IPS-18a (cell line): ENCODE results near the gene CALM1.

Source experiments
- H3K27ac ChIP-seq: one replicate; pipeline ENCODE4 v1.5.1; 2013; ENCODE audit warnings: low read length
- H3K27me3 ChIP-seq: one replicate; pipeline ENCODE4 v1.6.1; 2013; ENCODE audit warnings: mild to moderate bottlenecking, low read length; ENCODE audit not compliant: control insufficient read depth, insufficient read depth
- H3K36me3 ChIP-seq: one replicate; pipeline ENCODE4 v1.6.1; 2013; ENCODE audit warnings: low read depth, low read length; ENCODE audit not compliant: control insufficient read depth
- H3K4me1 ChIP-seq: one replicate; pipeline ENCODE4 v1.6.1; 2013; ENCODE audit warnings: low read depth, low read length; ENCODE audit not compliant: control insufficient read depth
- H3K4me3 ChIP-seq: one replicate; pipeline ENCODE4 v1.5.1; 2013; ENCODE audit warnings: low read length
- H3K9ac ChIP-seq: one replicate; pipeline ENCODE4 v1.6.1; 2013; ENCODE audit warnings: mild to moderate bottlenecking, low read length, moderate library complexity
- H3K9me3 ChIP-seq: one replicate; pipeline ENCODE4 v1.6.1; 2013; ENCODE audit warnings: low read depth, low read length; ENCODE audit not compliant: control insufficient read depth

CALM1 gene

GRCh38 chr14:90419200-90419599 lies 22.4 kb downstream of the CALM1 start:
- Histone ChIP-seq H3K36me3 (no peaks in the 10 kb centered on the region), H3K4me1 (peaks cover under 1% of the 10 kb centered on the region), H3K27ac (no peak overlapping the region), H3K4me3 (no peak overlapping the region), H3K9me3 (no peaks in the 10 kb centered on the region), H3K9ac (no peak overlapping the region), H3K27me3 (no peaks in the 10 kb centered on the region)

GRCh38 chr14:90421001-90421631 lies 24.3 kb downstream of the CALM1 start:
- peaks cover 11% of the 10 kb centered on the region for H3K4me1 ChIP-seq
- H3K9ac ChIP-seq, result no peak overlapping the region

GRCh38 chr14:90421632-90422020 lies 24.8 kb downstream of the CALM1 start:
- H3K4me3 ChIP-seq, result no peak overlapping the region
- H3K36me3 ChIP-seq, result no peaks in the 10 kb centered on the region
- H3K27ac ChIP-seq, result no peak overlapping the region
- H3K27me3 ChIP-seq, result no peaks in the 10 kb centered on the region
- no peaks in the 10 kb centered on the region for H3K9me3 ChIP-seq
- peaks cover 11% of the 10 kb centered on the region for H3K4me1 ChIP-seq
- no peak overlapping the region for H3K9ac ChIP-seq

More at GRCh38 chr14:90421001-90421631, 24.3 kb downstream of the CALM1 start:
- H3K36me3 ChIP-seq, result no peaks in the 10 kb centered on the region
- no peaks in the 10 kb centered on the region for H3K27me3 ChIP-seq
- H3K9me3 ChIP-seq, result no peaks in the 10 kb centered on the region
- no peak overlapping the region for H3K27ac ChIP-seq
- H3K4me3 ChIP-seq, result no peak overlapping the region

- Histone ChIP-seq H3K9me3 (no peaks in the 10 kb centered on the region), H3K27ac (no peak overlapping the region), H3K9ac (no peak overlapping the region)
Observed at GRCh38 chr14:90423166-90423565, 26.3 kb downstream of the CALM1 start.

GRCh38 chr14:90424075-90424474 lies 27.2 kb downstream of the CALM1 start:
- H3K9me3 ChIP-seq, result no peaks in the 10 kb centered on the region
- no peak overlapping the region for H3K4me3 ChIP-seq
- no peak overlapping the region for H3K27ac ChIP-seq
- H3K27me3 ChIP-seq, result no peaks in the 10 kb centered on the region
- no peaks in the 10 kb centered on the region for H3K36me3 ChIP-seq
- H3K4me1 ChIP-seq, result peaks cover 11% of the 10 kb centered on the region
- H3K9ac ChIP-seq, result no peak overlapping the region

More at GRCh38 chr14:90423166-90423565, 26.3 kb downstream of the CALM1 start:
- Histone ChIP-seq H3K4me1 (peaks cover 11% of the 10 kb centered on the region), H3K36me3 (no peaks in the 10 kb centered on the region), H3K4me3 (no peak overlapping the region), H3K27me3 (no peaks in the 10 kb centered on the region)

- Histone ChIP-seq H3K36me3 (no peaks in the 10 kb centered on the region), H3K9me3 (no peaks in the 10 kb centered on the region), H3K9ac (no peak overlapping the region), H3K4me3 (no peak overlapping the region), H3K27me3 (no peaks in the 10 kb centered on the region), H3K4me1 (peaks cover 11% of the 10 kb centered on the region), H3K27ac (no peak overlapping the region)
Observed at GRCh38 chr14:90424686-90425372, 28.0 kb downstream of the CALM1 start.

GRCh38 chr14:90425373-90425879 lies 28.6 kb downstream of the CALM1 start:
- Histone ChIP-seq H3K36me3 (no peaks in the 10 kb centered on the region), H3K27ac (no peak overlapping the region), H3K9ac (no peak overlapping the region), H3K4me3 (no peak overlapping the region), H3K9me3 (no peaks in the 10 kb centered on the region), H3K4me1 (peaks cover 11% of the 10 kb centered on the region), H3K27me3 (no peaks in the 10 kb centered on the region)

- no peak overlapping the region for H3K9ac ChIP-seq
- H3K36me3 ChIP-seq, result no peaks in the 10 kb centered on the region
- no peak overlapping the region for H3K27ac ChIP-seq
- no peaks in the 10 kb centered on the region for H3K27me3 ChIP-seq
- no peak overlapping the region for H3K4me3 ChIP-seq
- H3K4me1 ChIP-seq, result peaks cover 11% of the 10 kb centered on the region
- no peaks in the 10 kb centered on the region for H3K9me3 ChIP-seq
Observed at GRCh38 chr14:90426031-90426540, 29.3 kb downstream of the CALM1 start.

- H3K9me3 ChIP-seq, result no peaks in the 10 kb centered on the region
- H3K9ac ChIP-seq, result no peak overlapping the region
- no peak overlapping the region for H3K27ac ChIP-seq
- H3K36me3 ChIP-seq, result no peaks in the 10 kb centered on the region
- H3K27me3 ChIP-seq, result no peaks in the 10 kb centered on the region
- H3K4me1 ChIP-seq, result peaks cover 11% of the 10 kb centered on the region
- H3K4me3 ChIP-seq, result no peak overlapping the region
Observed at GRCh38 chr14:90426663-90427062, 29.8 kb downstream of the CALM1 start.

- Histone ChIP-seq H3K27ac (no peak overlapping the region), H3K27me3 (no peaks in the 10 kb centered on the region), H3K9me3 (no peaks in the 10 kb centered on the region), H3K4me3 (no peak overlapping the region), H3K36me3 (no peaks in the 10 kb centered on the region), H3K4me1 (peaks cover 11% of the 10 kb centered on the region), H3K9ac (no peak overlapping the region)
Observed at GRCh38 chr14:90427848-90428426, 31.1 kb downstream of the CALM1 start.

GRCh38 chr14:90428676-90429075 lies 31.8 kb downstream of the CALM1 start:
- no peaks in the 10 kb centered on the region for H3K27me3 ChIP-seq
- peaks cover 11% of the 10 kb centered on the region for H3K4me1 ChIP-seq
- H3K9me3 ChIP-seq, result no peaks in the 10 kb centered on the region
- no peak overlapping the region for H3K27ac ChIP-seq
- H3K9ac ChIP-seq, result no peak overlapping the region
- no peak overlapping the region for H3K4me3 ChIP-seq
- no peaks in the 10 kb centered on the region for H3K36me3 ChIP-seq
